ENCODE data around the gene ZNF524.

The ZNF524 gene

DNA sequence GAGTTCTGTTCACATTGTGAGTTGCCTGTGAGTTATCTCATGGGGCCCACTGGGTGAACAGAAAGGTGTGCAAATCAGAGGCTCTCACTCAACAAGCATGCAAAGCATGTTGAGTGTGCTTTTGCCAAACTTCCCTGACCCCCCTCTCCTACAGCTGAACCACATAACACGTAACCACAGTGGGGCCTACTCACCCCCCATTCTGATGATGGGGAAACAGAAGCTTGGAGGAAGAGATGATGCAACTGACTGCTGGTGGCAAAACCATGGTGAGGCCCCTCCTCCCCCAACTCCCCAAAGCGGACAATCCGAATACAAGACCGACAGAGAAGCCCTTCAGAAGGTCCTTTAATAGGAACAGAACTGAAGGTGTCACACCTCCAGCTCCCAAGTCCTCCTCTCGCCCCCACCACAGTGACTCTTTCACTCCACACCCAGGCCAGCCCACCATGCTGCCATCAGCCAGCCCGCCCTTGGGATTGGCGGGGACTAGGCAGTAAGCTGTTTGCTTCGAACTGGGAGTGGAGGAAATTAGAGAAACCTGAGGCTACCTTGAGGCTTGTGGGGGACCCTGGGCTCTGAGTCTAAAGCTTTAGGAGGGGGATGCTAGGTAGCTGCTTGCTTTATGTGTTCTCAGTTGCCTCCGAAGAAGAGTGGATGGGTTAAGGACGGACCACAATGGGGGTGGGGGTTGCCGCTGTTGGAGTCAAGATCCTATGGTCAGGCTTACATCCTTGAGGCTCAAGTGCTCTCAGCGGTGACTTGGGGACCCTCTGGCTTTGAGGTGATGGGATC, 20.5 kb downstream of the ZNF524 start:
- DNase-seq (ENCODE audit: low read depth) = no peak

DNA sequence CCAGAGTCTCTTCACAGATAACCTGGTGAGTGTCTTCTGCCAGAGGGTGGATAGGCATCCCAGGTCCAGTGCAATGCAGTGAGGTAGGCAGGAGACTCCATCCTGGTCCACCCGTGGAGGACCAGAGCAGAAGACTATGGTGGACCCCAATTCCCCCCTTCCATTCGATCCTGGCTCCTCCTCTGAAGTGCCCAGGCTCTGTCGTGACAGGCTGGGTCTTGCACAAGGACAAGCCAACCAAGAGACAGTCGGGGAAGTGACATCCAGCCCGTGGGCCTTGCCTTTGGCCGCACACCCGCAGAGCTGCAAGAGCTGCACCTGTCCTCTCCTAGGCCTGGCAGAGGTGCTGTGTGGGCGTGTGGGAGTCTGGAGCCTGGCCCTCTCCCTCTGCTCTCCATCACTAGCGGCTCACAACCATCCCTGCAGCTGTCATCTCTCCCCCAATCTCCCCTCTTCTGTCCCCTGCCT, 21.2 kb downstream of the ZNF524 start:
- DNase-seq (ENCODE audit: low read depth) = no peak

DNA sequence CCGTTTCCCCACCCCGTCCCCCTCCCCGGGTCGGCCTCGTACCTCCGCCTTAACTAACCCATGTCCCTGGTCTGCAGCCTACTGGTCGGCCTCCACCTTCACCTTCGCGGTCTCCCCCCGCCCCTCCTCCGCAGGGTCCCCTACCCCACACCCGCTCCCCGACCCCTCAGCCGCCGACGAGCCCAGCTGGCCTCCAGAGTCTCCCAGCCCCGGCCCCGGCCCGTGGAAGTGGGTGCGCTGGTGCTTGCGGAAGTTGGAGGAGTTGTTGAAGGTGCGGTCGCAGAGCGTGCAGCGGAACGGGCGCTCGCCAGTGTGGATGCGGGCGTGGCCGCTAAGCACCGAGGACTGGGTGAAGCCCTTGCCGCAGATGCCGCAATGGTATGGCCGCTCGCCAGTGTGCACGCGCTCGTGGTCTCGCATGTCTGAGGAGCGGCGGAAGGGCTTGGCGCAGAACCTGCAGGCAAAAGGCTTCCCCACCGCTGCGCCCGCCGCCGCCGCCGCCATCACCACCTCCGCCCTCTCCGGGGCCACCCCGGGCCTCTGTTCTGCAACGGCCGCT, 21.7 kb downstream of the ZNF524 start:
- no peak for DNase-seq (ENCODE audit: low read depth)

DNA sequence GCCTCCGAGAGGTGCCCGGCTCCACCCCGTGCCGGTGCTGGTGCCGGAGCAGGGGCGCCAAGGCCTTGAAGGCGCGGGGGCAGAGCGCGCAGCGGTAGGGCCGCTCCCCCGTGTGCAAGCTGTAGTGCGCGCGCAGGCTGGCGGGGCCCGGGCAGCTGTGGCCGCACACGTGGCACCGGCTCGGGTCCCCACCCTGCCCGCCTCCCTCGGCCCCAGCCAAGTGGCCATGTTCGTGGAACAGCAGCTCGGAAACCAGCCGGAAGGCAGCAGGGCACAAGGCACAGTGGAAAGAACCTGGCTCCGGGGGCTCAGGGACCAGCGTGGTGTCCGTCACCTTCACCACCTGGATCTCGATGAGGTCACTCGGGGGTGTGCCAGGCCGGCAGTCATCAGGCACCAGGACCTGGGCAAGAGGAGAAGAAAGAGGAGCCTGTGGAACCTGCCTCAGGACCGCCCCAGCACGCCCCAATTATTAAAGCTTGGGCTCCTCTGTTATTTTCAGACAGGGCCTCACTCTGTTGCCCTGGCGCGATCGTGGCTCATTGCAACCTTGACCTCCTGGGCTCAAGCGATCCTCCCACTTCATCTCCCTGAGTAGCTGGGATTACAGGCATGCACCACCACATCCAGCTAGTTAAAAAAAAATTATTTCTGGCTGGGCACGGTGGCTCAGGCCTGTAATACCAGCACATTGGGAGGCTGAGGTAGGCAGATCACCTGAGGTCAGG, 22.3 kb downstream of the ZNF524 start:
- no peak for DNase-seq (ENCODE audit: low read depth)

DNA sequence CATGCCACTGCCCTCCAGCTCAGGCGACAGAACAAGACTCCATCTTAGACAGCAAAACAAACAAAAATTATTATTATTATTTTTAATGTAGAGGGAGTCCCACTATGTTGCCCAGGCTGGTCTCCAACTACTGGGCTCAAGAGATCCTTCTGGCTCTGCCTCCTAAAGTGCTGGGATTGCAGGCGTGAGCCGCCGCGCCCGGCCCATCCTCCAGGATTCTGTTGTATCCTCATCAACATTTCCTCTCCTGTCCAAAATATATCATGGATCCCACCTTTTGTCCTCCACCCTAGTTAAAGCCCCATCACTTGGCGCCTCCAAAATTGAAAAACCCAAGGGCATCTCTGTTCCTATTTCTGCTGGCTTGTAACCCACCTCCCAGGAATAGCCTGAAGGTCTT, 23.0 kb downstream of the ZNF524 start:
- no peak for DNase-seq (ENCODE audit: low read depth)

DNA sequence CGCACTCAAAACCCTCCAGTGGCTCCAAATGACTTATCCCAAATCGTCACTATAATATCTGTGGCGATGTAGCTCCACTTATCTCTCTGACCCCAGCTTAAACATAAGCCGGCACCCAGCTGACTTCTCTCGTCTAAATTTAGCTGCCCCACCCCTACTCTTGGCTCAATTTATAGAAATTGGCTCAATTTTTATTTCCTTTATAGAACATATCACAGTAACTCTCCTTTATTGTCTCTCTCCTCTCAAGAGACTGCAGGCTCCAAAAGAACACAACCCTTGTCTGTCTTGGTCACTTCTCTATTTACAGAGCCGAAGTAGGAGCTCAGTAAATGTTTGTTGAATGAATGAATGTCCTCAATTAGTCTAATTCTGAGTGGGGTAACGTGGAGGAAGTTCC, 23.5 kb downstream of the ZNF524 start:
- DNase-seq (ENCODE audit: low read depth) = no peak

DNA sequence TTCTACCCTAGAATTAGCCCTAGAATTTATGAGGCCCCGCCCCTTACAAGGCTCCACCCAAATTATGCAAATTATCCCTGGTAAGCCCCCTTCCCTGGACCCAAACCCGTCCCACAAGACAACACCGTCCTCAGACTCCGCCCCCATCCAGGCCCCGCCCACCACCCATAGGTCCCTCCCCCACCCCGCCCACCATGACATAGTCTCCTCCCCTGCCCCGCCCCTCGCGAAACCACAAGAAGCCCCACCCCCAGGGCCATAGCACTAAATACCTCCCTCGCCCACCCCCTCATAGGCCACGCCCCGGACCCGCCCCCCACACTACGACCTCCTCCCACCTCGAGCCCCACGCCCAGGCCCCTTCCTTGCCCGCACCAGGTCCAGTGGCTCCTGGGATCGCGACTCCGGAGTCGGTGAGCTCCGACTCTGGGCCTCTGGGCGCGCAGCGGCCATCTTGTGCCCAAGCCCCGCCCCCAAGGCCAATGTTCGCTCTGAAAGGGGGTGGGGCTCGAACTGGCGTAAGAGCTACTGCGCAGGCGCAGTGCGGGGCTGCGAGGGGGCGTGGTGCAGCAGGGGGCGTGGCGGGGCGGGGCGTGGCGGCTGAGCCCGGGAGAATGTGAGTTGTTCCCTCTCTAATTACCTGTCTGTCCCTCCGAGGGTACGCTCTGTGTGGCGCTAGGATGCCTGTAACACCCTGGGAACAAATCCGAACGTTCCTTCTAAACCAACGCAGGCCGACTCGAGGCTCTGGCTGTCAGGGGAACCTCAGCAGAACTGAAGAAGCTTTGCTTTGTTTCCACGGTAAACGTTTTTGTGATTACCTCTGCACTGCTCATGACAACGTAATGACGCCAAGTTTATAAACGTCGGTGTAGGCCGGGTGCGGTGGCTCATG, 24.3 kb downstream of the ZNF524 start, which contains the start of gene ZNF784:
ZNF784 (minus strand) TSS at position 458 of the 895 bp plus-strand sequence; CDS start at position 453, 5 bp downstream.
- DNase-seq (ENCODE audit: low read depth) = no peak

DNA sequence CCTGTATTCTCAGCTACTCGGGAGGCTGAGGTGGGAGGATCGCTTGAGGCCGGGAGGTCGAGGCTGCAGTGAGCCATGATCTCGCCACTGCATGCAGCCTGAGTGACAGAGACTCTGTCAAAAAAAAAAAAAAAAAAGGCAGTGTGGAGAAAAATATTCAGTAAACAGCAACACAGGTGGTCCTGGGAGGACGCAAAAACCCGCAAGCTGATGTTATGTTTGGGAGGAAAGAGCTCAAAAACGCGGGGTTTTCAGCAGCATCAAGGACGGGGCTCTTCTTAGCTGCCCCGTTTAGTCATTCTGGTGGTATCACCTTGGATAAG, 24.9 kb downstream of the ZNF524 start:
- no peak for DNase-seq (ENCODE audit: low read depth)

DNA sequence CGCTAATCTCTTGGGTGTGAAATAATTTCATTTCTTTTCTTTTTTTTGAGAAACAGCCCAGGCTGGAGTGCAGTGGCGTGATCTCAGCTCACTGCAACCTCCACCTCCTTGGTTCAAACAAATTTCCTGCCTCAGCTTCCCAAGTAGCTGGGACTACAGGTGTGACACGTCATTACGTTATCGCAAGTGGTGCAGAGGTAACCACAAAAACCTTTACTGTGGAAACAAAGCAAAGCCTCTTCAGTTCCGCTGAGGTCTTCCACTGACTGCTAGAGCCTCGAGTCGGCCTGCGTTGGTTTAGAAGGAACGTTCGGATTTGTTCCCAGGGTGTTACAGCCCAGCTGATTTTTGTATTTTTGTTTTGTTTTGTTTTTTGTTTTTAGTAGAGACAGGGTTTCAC, 26.3 kb downstream of the ZNF524 start:
- DNase-seq (ENCODE audit: low read depth) = no peak

DNA sequence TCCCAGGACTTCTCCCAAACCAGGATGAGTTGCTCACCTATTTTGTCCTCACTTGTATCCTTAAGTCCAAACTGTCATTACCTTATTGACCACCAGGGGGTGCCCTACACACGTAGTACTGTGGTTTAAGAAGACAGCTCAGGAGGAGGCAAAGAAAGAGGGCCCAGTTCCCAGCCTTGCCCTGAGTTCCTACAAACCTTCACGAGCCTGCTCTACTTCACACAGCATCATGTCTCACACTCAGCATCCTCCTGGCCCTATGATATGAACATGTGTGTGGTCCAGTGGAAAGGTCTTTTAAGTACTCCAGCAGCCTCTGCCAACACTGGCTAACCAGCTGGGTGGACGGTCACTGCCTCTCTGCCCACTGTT, 32.4 kb downstream of the ZNF524 start:
- peak; percentile 91 for DNase-seq (ENCODE audit: low read depth)

DNA sequence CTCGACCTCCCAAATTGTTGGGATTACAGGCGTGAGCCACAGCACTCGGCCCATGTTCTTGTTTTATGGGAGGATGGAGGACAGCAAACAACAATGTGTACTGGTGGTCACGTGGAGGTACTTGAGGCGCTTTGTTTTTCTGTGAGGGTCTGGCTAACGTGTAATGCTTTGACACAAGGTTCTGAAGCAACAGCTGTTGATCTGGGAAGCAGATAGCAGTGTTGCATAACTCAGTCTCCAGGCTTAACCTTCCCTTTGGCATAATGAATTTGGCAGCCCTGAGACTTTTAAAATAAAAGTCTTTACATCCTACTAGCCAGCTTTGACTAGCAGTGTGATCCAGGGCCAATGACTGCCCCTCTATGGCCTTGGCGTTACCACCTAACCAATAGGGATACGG, 33.8 kb downstream of the ZNF524 start:
- no peak for DNase-seq (ENCODE audit: low read depth)

DNA sequence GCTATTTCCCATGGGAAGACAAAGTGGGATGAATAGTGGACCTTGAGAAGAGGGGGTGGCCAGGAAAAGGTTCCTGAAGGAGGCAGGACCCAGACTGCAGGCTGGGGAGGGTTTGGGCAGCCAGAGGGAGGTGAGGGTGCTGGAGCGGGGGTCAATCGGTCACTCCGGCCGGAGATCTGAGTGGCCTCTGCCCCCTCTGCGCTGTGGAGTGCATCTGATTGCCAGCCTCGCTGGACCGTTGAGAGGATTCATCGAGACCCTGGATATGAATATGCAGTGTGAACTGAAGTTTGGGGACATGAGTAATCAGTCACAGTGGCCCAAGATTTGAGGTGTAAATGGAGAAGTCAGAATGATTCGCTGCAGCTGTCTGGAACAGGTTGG, 35.2 kb downstream of the ZNF524 start:
- DNase-seq (ENCODE audit: low read depth) = no peak

DNA sequence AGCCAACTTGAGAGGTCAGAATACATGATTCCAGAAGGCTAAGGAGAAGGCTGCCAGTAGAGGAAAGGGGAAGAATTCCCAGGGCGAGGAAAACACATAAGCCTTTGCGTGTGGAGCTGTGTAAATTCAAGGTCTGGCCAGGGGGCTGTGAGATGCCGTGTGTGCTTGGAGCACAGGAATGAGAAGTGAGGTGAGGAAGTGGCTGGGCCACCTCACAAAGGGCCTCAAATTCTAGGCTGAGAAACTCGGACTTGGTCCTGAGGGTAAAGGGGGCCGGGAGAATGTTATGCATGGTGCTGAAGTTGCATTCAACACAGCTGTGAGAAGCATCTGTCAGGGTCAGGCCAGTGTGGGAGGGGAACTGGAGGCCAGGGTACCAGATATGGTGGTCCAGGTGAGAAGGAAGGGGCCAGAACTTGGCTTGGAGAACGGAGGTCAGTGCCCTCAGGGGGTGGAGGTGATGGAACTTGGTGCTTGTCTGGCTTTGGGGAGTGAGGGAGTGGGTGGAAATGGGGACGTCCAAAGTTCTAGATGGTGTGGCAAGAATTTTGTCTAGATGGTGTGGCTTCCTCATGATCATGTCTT, 35.9 kb downstream of the ZNF524 start:
- DNase-seq (ENCODE audit: low read depth) = no peak

DNA sequence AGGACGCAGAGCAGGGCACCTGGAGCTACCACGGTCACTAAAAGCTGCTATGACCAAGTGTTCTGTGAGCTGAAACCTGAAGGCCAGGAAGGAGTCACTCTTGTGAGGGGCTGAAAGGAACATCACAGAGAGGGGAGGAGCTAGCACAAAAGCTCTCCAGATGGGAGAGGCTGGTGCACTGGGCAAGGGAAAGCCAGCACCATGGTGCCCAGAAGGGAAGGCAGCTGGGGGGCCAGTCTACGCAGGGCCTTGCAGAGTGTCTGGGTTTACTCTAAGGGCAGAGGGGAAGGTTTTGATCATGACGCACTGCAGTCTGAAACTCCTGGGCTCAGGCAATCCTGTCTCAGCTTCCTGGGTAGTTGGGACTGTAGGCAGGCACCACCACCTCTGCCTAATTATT, 36.6 kb downstream of the ZNF524 start:
- no peak for DNase-seq (ENCODE audit: low read depth)

DNA sequence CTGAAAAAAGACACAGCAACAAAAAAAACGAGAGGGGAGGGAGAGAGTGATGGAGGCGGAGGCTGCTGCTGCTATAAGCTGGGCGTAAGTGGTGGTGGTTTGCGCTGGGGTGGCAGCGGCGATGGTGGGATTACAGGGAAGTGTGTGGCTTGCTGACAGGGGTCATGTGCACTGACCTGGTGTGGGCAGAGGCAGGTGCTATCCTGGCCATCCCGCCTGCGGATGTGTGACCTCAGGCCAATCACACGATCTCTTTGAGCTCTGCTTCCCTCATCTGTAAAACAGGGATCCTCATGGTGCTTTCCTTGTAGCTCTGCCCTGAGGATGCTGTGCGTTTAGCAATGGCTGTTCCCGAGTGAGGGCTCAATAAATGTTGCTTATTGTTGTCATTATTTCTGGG, 37.4 kb downstream of the ZNF524 start:
- no peak for DNase-seq (ENCODE audit: low read depth)

DNA sequence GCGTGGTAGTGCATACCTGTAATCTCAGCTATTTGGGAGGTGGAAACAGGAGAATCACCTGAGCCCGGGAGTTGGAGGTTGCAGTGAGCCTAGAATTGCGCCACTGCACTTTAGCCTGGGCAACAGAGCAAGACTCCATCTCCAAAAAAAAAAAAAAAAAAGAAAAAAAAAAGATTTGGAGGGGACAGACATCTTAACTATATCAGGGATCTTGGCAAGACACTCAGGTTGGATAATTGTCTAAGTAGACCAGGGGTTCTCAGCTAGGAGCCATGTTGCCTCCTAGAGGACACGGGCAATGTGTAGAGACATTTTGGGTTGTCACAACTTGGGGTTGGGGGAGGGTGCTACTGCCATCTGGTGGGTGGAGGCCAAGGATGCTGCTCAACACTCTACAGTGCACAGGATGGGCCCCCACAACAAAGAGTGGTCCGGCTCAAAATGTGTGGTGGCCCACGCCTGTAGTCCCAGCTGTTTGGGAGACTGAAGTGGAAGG, 38.8 kb downstream of the ZNF524 start:
- DNase-seq (ENCODE audit: low read depth) = no peak

DNA sequence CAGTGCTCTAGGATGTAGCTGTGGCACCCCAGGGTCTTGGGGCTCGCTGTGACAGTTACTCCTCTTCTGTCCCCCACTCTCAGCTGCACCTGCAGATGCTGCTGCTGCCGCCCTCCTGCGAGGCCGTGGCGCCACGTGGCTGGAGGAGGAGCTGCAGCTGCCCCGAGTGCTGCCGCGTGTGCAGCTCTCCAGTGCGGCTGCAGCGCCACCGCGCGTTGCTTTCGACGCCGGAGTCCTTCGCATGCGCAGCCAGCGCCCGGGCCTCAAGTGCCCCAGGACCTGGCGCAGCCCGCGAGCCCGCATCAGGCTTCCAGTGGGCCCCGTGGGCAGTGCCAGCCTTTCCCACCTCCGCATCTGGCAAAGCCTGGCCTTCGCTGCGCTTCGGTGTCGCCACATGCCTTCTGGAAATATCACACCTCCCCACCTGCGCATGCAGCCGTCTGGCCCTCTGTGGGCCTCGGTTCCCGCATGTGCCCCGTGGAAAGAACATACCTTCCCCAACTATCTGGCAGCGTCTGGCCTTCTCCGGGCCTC, 40.0 kb downstream of the ZNF524 start:
- DNase-seq (ENCODE audit: low read depth) = no peak

DNA sequence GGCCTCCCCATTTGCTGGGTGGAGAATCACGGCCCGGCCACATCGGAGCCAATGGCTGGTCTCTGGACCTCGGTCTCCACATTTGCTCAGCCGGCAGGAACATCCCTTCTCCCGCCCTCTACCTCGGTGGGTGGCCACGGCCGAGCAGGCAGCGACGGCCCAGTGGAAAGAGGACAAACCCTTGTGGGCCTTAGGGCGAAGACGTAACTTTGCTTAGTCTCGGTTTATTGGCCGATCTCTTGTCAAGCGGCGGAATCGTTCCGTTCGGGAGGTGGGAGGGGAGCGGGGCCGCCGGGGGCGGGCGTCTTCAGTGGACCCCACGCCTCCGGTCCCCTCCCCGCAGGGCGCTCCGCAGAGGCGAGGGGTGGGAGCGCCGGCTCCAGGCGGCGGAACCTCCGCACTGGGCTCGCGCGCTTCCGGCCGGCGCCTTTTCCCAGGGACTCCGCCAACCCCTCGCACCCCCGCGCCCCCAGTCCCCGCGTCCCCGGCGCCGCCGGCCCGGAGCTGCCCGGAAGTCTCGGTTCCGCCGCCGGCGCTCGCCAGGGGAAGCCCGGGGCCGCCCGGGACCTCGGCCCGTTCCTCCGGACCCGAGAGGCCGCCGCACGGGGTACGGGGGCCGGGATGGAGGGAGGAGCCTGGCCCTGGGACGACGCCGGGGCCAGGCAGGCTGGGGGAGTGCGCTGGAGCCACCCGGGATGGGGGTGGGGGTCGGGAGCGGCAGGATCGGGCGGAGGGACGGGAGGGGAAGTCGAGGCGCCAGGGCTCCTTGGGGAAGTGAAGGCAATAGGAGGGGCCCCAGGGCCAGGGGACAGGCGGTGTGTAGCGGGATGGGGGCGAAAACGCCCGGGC, 40.7 kb downstream of the ZNF524 start, which contains the start of gene ZNF580:
ZNF580 (plus strand) TSS at position 426 of the 849 bp plus-strand sequence. CDS start 1,507 bp downstream, outside the sequence.
- DNase-seq (ENCODE audit: low read depth) = peak; percentile 55

DNA sequence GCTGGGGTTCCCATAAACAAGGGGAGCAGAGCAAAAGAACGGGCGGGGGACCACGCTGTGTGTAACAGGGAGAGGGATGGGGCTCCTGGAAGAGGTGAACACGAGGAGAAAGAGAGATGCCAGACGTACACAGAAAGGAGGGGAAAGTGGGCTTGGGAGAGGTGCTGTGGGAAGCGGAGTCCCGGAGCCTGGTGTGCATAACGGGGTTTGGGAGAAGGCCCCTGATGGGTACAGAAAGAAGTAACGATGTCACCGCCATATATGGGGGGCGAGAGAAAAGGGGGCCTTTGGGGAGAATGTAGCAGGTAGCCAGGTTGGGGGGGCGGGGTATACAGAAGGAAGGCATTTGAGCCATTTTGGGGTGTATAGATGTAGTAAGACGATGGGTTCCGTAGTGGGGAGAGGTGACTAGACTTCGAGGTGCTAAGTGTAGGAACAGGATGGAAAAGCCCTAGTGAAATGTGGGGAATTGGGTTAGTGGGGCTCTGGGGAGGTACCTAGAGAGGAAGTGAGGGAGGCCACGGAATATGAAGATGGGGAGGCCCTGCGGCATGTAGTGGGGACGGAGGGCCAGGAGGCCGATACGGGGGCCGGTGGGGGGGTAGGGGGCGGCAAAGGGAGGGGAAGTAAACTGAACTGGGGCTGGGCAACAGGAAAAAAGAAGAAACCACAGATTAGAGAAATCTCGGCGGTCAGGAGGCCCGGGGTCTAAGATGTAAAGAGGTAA, 41.5 kb downstream of the ZNF524 start:
- DNase-seq (ENCODE audit: low read depth) = no peak

Data from non-pigmented ciliary epithelial cell (primary cell).